ENCODE measurements around the gene DYNLT4.
"Not testable (repeated sequence)": the region's sequence is repeated elsewhere in the genome, so short reads cannot be mapped to it uniquely, and the experiment has no call there.

Gene DYNLT4

DNA sequence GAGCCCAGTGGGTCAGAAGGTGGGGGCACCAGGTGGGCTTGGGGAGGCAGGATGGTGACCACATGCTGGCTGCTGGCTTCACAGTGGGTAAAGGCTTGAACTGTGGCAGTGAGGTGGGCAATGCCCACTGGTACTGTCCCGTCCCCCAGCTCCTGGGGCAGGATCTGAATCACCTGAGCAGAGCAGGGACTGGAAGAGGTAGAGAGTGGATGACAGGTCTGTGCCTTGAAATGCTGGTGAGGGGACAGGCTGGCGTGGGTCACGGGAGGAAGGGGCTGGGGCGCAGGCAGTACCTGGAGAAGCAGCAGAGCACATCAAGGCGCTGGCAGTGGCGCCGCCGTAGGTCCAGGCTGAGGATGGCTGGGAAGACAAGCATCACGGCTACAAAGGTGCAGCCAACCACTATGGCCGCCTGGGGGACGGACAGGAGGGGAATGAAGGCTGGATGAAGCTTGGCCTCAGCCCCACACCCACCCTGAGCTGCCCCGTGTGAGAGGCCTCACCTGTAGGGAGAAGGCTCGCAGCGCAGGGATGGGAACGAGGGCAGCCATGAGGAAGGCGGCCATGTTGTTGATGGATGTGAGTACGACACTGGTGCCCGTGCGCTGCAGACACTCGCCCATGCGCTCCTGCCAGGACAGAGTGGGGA lies 21.0 kb upstream of the DYNLT4 start:
- no peak for DNase-seq

DNA sequence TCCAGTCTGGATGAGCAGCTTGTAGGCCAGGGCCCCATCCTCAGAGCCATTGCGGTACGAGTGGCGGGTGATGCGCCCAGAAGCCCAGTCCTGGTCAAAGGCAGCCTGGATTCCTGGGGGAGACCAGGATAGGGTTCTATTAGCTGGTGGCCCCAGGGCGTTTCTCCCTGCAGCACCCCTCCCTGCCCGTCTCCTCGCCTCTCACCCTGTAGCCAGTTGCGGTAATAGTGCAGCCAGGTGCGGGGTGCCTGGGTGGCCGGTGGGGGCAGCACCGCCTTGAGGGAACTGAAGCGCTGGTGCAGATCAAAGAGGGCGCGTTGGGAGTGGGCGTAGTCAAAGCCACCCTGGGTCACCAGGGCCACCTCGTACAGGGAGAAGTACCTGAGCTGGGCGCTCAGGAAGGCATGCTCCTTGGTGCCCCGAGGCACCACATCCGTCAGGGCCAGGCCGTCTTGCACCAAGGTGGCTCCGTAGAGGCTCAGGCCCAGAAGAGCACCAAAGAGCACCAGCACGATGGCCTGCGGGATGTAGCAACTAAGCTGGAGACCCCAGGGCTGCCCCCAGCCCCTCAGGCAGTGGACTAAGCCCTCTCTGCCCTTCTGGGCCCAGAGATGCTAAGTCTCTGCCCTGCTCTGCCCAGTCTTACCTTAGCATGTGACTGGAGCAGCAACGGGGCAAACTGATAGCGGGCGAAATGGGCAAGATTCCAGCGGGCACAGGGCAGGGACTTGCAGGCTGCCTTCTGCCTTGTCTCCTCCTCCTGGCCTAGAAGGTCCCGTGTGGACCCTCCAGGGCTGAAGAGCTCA lies 20.2 kb upstream of the DYNLT4 start:
- no peak for DNase-seq

DNA sequence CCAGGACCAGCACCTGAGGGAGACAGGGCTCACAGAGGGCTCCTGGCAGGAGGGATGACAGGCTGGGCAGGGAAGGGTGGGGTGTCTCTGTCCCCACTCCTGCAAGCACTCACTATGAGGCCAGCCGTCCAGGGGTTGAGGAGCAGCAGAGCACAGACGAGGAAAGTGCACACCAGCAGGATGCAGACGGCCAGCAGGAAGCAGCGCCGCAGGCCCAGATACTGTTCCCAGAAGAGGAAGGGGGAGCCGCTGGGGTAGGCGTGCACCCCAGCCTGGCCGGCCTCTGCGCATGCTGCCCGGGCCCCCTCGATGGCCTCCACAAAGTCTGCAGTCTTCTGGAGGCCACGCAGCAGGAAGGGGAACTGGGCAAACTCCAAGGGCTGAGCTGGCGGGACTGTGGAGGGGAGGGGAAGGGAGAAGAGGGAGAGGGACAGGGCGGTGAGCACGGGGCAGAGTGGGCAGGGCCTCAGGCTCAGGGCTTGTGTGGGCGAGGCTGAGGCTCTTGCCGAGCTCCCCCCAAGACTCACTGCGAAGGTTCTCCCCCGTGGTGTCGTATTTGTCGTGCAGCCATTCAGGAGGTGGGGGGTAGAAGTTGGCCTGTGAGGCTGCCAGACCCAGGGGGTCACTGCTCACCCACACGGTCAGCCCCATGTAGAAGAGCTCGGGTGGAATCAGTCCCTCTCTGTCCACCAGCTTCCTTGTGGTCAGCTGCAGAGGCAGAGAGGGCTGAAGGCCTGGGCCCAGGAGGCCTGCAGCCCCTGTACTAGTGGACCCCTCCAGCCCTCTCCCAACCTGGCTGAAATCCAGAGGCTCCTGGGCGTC lies 19.4 kb upstream of the DYNLT4 start:
- DNase-seq: peak; percentile 82

DNA sequence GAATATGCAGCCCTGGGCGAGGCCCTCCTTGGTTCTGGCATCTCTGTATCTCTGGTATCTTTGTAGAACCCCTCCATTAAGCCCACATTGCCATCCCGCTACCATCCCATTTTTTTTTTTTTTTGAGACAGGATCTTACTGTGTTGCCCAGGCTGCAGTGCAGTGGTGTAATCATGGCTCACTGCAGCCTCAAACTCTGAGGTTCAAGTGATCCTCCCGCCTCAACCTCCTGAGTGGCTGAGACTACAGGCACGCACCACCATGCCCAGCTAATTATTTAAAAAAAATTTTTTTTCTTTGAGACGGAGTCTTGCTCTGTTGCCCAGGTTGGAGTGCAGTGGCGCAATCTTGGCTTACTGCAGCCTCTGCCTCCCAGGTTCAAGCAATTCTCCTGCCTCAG lies 17.2 kb upstream of the DYNLT4 start:
- DNase-seq: not testable (repeated sequence)

DNA sequence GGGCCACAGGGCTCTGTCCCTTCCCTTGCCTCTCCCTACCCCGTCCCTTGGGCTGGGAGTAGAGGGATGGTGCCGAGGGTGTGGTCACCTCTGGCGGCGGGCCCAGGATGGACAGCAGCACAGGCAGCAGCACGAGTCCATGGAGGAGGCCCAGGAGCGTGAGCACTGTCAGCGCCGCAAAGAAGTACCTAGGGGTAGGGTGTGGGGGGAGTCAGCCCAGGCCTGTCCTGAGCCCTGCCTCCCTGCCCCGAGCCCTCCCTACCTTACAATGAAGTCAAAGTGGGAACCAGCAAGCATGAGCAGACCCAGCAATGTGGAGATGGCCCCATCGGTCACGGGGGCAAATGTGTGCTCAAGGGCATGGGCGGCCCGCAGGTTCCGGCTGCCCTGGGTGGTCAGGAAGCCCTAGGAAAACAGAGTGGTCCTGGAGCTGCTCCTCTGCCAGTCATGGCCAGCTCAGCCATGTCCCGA lies 15.9 kb upstream of the DYNLT4 start:
- DNase-seq: no peak

DNA sequence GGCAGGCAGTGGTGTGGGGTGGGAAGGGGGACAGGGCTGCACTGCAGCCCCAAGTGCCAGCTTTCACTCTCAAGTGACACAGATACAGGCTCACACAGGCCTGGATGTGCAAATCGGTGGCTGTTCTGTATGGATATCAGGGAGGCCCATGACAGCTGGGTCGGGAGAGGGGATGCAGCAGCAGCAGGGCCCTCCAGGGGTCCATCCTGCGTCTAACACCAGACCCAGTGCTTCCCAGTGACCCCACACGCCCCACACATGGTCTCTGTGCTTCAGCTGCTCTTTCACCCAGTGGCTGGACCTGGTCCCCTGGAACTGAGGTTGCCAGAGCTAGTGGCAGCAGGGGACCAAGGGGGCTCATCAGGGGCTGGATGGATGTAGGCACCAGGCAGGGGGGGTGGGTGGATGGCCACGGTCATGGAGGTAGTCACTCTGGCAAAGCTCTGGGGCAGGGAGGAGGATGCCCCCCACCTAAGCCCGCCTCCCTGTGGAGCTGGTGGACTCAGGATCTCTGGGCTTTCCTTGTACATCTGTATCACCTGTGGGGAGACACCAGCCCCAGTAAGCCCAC lies 15.1 kb upstream of the DYNLT4 start:
- no peak for DNase-seq

DNA sequence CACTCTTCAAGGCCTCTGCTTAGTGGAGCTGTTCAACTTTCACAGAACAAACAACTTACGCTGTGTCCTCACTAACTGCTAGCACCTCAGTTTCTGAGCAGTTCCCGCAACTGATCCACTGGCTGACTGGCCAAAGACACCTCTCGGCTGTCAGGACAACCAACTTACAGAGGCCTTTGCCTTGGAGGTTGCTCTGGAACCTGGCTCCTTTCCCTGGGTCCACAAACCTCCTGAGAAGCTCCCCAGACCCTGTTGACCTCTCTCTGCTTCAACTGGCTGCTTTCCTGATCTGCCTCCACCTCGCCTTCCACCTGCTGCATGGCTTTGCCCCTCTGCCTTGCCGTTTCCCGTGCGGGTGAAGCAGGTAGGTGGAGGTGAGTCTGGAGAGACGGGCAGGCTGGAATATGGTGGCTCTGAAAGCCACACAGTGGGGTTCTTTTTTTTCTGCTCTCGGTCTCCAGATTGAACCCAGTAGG lies 14.1 kb upstream of the DYNLT4 start:
- DNase-seq: no peak

DNA sequence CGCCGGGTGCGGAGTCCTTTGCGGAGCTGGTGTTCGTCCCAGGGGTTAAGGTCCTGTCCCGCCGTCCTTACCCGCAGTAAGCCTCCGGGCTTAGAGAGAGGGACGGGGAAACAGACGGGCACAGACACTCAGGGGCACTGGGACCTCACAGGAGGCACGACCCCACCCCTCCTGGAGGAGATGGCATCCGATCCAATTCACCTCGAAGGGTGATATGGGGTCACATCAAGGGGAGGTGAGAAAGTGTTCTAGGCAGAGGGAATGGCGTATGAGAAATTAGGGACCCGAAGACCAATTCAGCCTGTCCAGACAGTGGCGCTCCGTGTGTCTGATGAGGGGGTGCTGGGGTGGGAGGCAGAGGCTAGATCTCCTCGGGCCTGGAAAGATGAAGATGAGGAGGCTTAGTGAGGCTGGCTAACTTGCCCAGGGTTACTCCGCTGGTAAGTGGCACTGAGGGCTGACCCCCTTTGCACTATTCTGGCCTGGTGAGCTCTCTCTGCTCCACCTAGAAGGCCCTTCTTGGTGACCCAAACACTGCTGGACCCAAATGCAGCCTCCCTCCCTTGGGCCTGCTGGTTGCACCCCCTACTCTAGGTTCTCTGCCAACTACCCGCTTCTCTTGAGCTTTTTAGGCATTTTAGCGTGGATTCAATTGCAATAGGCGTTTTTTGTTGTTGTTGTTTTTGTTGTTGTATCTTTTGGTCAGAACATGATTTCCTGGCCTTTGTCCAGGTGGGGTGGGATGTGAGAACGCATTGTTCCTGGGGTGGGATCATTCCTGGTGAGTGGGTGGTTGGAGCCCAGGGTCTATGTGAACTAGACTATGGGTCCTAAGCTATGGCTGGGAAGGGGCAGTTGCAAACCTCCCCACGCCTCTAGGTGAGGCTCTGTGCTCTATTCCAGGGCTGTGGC lies 13.4 kb upstream of the DYNLT4 start:
- DNase-seq: peak; percentile 36

DNA sequence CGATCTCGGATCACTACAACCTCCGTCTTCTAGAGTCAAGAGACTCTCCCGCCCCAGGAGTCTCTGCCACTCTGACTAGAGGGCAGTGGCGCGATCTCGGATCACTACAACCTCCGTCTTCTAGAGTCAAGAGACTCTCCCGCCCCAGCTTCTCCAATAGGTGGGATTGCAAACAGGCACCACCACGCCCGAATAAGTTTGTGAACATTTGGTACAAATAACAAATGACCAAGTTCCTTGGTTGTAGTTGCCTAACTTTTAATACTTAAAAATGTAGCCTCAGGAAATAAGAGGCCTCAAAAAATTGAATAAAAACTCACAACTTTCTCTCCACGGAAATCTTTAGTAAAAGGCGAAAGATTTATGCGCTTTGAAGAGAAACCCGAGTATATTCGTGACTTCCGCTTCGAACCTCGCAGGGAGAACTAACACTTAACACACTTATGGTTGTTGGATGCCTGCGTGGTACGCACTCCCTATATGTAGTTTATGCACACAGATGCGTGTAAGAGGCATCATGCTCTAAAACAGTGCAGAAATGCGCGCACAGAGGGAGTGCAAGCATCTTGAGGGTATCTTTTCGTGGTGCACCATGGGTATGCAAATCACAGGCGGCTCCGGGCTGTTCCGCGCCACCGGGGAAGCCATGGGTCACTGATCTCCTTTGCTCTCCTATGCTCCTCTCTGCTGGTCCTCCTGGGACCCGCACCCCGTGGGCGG lies 12.6 kb upstream of the DYNLT4 start:
- DNase-seq: peak; percentile 85

DNA sequence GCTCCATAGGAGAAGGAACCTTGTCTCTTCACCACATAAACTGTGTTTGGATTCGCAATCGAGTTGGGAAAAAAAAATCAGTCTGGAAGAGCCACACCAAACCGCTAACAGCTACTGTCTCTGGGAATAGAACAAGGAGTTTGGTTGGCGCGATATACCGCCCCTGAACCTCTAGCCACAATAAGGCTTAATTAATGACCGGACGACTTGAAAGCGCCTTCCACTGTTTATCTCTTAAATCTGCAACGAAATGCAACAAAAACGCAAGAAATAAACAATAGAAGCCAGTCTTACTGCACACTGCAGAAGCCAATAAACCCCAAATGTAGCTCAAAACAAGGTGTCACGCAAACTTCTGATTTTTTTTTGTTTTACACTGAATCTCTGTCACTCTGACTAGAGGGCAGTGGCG lies 12.1 kb upstream of the DYNLT4 start:
- DNase-seq: no peak

DNA sequence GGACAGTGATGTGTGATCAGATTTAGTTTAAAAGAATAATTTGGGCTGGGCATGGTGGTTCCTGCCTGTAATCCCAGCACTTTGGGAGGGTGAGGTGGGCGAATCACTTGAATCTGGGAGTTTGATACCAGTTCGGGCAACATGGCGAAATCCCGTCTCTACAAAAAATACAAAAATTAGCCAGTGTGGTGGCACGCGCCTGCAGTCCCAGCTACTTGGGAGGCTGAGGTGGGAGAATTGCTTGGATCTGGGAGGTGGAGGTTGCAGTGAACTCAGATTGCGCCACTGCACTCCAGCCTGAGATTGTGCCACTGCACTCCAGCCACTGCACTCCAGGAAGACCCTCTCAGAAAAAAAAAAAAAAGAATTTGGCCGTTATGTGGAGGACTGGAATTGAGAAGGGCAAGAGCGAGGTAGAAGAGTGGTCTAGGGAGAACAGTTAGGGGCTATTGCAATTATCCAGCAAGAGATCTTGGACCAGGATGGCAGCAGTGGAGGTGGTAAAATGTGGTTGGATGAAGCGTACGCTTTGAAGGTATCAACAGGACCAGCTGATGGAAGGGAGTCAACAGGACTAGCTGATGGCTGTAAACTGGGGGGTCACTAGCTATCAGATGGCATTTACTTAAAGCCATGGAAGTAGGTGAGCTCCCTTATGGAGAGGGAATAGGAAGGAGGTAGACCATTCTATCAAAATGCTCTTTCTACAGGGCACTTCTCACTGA lies 10.8 kb upstream of the DYNLT4 start:
- no peak for DNase-seq

DNA sequence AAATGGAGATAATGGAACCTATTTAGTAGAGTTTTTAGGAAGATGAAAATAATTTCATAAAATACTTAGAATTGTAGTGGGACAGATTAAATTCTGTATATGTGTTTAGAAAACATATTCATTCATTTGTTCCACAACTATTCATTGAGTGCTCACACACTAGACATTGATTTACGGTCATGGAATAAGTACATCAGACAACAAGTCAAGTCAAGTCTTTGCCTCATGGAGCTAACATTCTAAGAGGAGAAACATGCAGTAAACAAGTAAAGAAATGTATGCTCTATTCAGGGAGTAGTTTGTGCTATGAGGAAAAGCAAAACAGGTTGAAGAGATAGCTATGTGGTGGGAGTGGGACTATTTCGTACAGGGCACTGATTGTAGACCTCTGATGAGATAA lies 10.2 kb upstream of the DYNLT4 start:
- no peak for DNase-seq

DNA sequence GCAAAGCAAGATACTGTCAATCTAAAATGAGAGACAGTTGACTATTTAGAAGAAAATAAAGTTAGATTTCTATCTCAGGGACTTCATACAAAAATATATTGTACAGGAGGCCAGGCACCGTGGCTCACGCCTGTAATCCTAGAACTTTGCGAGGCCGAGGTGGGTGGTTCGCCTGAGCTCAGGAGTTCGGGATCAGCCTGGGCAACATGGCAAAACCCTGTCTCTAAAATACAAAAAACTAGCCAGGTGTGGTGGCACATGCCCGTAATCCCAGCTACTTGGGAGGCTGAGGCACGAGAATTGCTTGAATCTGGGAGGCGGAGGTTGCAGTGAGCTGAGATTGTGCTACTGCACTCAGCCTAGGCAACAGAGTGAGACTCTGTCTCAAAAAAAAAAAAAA lies 8.8 kb upstream of the DYNLT4 start:
- not testable (repeated sequence) for DNase-seq

DNA sequence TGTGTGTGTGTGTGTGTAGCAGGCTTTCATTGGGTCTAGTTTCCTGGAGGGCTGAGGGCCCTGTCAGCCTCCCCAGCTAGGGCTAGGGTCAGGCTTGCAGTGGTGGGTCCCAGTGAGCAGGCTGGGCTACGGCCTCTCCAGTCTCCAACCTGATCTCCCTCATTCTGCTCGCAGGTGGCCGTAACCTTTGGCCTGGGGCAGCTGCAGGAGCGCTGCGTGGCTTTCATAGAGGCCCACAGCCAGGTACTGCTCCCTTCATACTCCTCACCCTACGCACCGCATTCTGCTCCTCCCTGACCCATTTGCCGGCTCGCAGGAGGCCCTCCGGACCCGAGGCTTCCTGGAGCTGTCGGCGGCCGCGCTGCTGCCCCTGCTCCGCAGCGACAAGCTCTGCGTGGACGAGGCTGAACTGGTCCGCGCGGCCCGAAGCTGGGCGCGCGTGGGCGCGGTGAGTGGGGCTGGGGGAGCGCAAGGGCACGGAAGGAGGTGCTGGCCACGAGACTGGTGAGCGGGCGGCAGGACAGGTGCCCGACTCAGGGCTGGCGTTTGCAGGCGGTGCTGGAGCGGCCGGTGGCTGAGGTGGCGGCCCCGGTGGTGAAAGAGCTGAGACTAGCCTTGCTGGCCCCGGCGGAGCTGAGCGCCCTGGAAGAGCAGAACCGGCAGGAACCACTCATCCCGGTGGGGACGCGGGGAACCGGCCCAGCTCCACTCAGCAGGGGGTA lies 5.8 kb upstream of the DYNLT4 start:
- peak; percentile 32 for DNase-seq

DNA sequence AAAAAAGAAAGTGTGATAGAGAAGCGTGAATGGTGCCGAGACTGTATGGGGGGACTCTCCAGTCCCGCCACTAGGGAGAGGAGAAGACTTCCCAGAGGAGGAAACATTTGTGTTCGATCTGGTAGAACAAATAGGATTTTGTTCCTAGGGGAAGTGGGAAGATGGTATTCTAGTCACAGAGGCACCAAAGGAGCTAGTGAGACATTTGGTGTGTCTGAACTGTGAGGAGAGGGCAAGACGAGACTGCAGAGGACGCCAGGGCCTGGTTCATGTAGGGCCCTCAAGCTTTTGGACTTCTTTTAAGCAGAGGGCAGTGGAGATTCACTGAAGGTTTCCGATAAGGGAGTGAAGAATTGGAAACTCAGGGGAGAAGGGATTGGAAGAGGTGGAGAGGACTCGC lies 4.1 kb upstream of the DYNLT4 start:
- no peak for DNase-seq

DNA sequence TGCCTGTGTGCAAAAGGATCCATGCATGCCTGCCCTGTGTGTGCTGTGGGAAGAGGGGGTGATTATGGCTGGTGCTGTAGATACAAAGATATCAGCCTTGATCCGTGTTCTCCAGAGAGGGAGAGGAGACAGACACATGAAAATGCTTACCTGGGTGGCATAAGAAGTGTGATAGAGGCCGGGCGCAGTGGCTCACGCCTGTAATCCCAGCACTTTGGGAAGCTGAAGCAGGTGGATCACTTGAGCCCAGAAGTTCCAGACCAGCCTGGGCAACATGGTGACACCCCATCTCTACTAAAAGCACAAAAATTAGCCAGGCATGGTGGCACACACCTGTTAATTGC lies 3.6 kb upstream of the DYNLT4 start:
- DNase-seq: not testable (repeated sequence)

DNA sequence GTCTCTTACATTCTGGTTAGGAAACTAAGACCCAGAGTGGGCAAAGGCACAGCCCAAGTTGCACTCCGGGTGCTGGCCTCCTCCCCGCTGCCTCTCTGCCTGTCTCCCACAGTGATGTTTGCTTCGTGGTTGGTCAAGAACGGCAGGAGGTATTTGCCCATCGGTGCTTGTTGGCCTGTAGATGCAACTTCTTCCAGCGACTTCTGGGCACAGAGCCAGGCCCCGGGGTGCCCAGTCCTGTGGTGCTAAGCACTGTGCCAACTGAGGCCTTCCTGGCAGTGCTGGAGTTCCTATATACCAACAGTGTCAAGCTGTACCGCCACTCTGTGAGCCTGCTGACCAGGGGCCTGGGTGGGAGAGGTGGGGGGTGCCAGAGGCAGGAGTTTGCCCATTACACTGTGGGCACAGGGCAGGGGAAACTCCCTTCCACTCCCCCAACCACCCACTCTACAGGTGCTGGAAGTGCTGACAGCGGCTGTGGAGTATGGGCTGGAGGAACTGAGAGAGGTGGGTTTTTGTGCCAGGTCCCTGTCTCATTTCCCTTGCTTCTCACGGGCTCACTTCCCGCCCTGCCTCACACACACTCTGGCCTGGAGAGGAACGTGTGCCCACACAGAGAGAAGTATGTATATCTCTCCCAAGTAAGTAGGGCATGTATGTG lies 3.1 kb upstream of the DYNLT4 start:
- DNase-seq: peak; percentile 26

DNA sequence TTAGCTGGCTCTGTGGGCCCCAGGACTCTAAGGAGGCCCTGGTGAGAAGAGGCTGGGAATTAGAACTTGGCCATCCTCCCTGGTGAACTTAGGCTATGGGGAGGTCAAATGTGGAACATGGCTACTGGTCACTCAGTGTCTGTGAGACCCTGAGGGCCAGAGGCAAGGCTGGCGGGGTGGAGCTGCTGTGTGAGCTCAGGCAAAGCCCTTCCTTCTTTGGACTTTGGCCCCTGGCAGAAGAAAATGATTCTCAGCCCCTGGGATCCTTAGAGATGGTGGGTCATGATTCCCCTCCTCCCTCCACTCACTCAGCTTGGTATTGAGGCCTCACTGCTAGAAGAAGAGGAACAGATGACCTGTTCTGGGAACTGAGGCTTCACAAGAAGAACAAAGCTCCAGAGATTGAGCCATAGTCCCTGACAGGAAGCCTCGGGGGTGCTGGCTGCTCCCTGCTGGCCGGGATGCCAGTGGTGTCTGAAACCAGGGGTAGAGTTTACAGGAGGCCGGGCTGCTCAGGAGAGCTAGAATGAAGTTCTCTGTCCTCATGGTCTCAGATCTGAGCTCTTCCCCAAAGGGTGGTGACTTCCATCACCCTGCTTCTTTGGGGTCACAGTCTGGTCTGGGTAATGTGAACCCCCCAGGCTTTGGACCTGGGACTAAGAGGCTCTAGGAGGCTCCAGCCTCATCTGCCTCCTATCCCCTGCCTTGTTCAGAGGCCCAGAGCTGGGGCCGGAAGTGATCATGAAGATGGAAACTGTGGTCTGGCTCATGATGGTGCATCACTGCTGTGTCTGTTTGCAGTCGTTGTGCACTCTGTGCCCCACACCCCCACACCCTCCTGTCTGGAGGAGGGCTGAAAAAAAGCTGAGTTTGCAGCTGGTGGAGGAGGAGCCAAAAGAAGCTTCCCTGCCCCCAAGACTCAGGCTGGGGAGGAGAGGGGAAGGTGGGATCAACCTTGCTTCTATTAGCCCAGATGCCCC lies 2.1 kb upstream of the DYNLT4 start:
- peak; percentile 70 for DNase-seq
